D341Med (cell line): Measurements from ENCODE around the gene RNF126.
"Not testable (repeated sequence)": the region's sequence is repeated elsewhere in the genome, so short reads cannot be mapped to it uniquely, and the experiment has no call there.

Source experiments
- DNase-seq: peaks from one replicate; pipeline ENCODE4 v3.0.0; 2012; ENCODE audit warnings: low spot score

The RNF126 gene

GRCh38 chr19:611481-611868 is 51.5 kb downstream of the RNF126 start:
- DNase-seq: no peak

- peak; percentile 92 for DNase-seq
These were observed 52.1 kb downstream of the RNF126 start for GRCh38 chr19:610801-611480.

- no peak for DNase-seq
These were observed 52.8 kb downstream of the RNF126 start for GRCh38 chr19:610071-610800.

- DNase-seq: no peak
These were observed 54.0 kb downstream of the RNF126 start for GRCh38 chr19:609004-609346.

GRCh38 chr19:608155-609003 is 54.6 kb downstream of the RNF126 start:
- DNase-seq: no peak

GRCh38 chr19:607301-608154 is 55.5 kb downstream of the RNF126 start:
- no peak for DNase-seq

- not testable (repeated sequence) for DNase-seq
These were observed 57.7 kb downstream of the RNF126 start for GRCh38 chr19:605061-605971.

- DNase-seq: peak; percentile 69
These were observed 58.7 kb downstream of the RNF126 start for GRCh38 chr19:604355-604754.

- DNase-seq: not testable (repeated sequence)
These were observed 59.2 kb downstream of the RNF126 start for GRCh38 chr19:603779-604178.

GRCh38 chr19:603302-603639 is 59.7 kb downstream of the RNF126 start:
- not testable (repeated sequence) for DNase-seq

- no peak for DNase-seq
These were observed 60.4 kb downstream of the RNF126 start for GRCh38 chr19:602391-603301.

GRCh38 chr19:601790-602189 is 61.2 kb downstream of the RNF126 start:
- no peak for DNase-seq

GRCh38 chr19:601310-601709 is 61.7 kb downstream of the RNF126 start:
- DNase-seq: no peak
